AG04450 (cell line): Measurements from ENCODE around the gene CDH9. TPM values are rescaled to one million over a fixed set of nuclear protein-coding genes. Genes with fewer than 3 reads are reported as not detected.

Experiments used
- CTCF ChIA-PET: fragments of 300-600, 350-600 bp; formaldehyde crosslinking; extraction: SDS; loops from one replicate; lab custom pipeline; 2022; ENCODE audit warnings: antibody characterized with exemption, inconsistent platforms; lab: Charles Lee
- POLR2A ChIA-PET: fragments of 350-600 bp; formaldehyde crosslinking; extraction: SDS; loops from one replicate; lab custom pipeline; 2021; ENCODE audit warnings: antibody characterized with exemption, inconsistent platforms; lab: Yijun Ruan, JAX
- DNase-seq: peaks from one replicate; pipeline ENCODE4 v3.0.0-alpha.2; 2011; ENCODE audit warnings: low read depth, low spot score
- H3K27ac ChIP-seq: one replicate; pipeline ENCODE4 v1.5.1; 2012; ENCODE audit warnings: low read depth, low read length, control low read depth
- H3K27me3 ChIP-seq: one replicate; pipeline ENCODE4 v1.6.0; 2012; ENCODE audit warnings: low read length; ENCODE audit not compliant: control insufficient read depth, insufficient read depth
- H3K4me3 ChIP-seq: 2 replicates; pipeline ENCODE4 v1.5.1; 2011; ENCODE audit warnings: mild to moderate bottlenecking, low read depth, low read length, control low read depth
- H3K9me3 ChIP-seq: 2 replicates; pipeline ENCODE4 v1.5.1; 2012; ENCODE audit warnings: low read length; ENCODE audit not compliant: control insufficient read depth, insufficient read depth
- polyA plus RNA-seq: library from polyadenylated mRNA; depleted of rRNA; stranded (reverse); fragments of >200 nt; gene quantifications from 2 replicates; pipeline ENCODE4 v1.2.3, GENCODE V29; 2011
- TF ChIP-seq, protein P1 (sequence below): IDR thresholded peaks from 2 replicates; pipeline ENCODE4 v1.5.1; 2011; ENCODE audit warnings: low read depth, low read length, control low read depth, inconsistent platforms

CDH9 gene
- polyA plus RNA-seq, 1 experiment = not detected

GRCh38 chr5:26940994-26941393, 97.4 kb downstream of the CDH9 start:
- H3K4me3 ChIP-seq = no peak overlapping the region
- no peak overlapping the region for H3K27ac ChIP-seq
- TF ChIP-seq, protein P1, sequence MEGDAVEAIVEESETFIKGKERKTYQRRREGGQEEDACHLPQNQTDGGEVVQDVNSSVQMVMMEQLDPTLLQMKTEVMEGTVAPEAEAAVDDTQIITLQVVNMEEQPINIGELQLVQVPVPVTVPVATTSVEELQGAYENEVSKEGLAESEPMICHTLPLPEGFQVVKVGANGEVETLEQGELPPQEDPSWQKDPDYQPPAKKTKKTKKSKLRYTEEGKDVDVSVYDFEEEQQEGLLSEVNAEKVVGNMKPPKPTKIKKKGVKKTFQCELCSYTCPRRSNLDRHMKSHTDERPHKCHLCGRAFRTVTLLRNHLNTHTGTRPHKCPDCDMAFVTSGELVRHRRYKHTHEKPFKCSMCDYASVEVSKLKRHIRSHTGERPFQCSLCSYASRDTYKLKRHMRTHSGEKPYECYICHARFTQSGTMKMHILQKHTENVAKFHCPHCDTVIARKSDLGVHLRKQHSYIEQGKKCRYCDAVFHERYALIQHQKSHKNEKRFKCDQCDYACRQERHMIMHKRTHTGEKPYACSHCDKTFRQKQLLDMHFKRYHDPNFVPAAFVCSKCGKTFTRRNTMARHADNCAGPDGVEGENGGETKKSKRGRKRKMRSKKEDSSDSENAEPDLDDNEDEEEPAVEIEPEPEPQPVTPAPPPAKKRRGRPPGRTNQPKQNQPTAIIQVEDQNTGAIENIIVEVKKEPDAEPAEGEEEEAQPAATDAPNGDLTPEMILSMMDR = no peak
- POLR2A ChIA-PET = no interaction called here
- DNase-seq = no peak
- CTCF ChIA-PET = no interaction called here
- no peaks in the 10 kb centered on the region for H3K9me3 ChIP-seq
- no peaks in the 10 kb centered on the region for H3K27me3 ChIP-seq

DNA sequence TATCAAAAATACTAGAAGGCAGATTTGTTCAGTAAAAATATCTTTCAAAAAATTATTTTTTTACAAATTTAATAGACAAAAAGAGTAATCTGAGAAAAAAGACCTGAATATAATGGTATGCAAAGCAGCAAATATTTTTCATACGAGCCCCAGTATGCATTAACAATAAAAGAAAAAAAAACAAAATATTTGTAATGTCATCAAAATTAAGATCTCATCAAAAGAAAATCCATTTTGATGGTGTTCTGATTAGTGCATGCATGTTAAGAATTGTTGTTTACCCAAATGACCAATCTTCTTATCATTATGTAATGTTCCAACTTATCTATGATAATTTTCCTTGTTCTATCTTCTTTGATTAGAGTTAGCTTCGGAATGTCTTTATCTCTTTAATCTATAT, 106.1 kb downstream of the CDH9 start:
- ChIA-PET POLR2A (no interaction called here), CTCF (no interaction called here)
- Histone ChIP-seq H3K9me3 (peaks cover 6% of the 10 kb centered on the region; the same call in 1 of the 2 replicates), H3K27me3 (no peaks in the 10 kb centered on the region), H3K27ac (no peak overlapping the region), H3K4me3 (no peak overlapping the region)
- no peak for DNase-seq
- TF ChIP-seq, protein P1 = no peak

- POLR2A ChIA-PET = no interaction called here
- H3K27ac ChIP-seq = no peak overlapping the region
- DNase-seq = no peak
- no peak overlapping the region for H3K4me3 ChIP-seq
- TF ChIP-seq, protein P1 = no peak
- no peaks in the 10 kb centered on the region for H3K27me3 ChIP-seq
- H3K9me3 ChIP-seq = peaks cover 8% of the 10 kb centered on the region
- CTCF ChIA-PET = no interaction called here
Measured at GRCh38 chr5:26921439-26921838, 116.9 kb downstream of the CDH9 start.

- no peak for DNase-seq
- TF ChIP-seq, protein P1 = no peak
- no peaks in the 10 kb centered on the region for H3K27me3 ChIP-seq
- no peaks in the 10 kb centered on the region for H3K9me3 ChIP-seq
- no peak overlapping the region for H3K4me3 ChIP-seq
- POLR2A ChIA-PET = no interaction called here
- no peak overlapping the region for H3K27ac ChIP-seq
- CTCF ChIA-PET = no interaction called here
Measured at GRCh38 chr5:26903469-26903868, 134.9 kb downstream of the CDH9 start.

DNA sequence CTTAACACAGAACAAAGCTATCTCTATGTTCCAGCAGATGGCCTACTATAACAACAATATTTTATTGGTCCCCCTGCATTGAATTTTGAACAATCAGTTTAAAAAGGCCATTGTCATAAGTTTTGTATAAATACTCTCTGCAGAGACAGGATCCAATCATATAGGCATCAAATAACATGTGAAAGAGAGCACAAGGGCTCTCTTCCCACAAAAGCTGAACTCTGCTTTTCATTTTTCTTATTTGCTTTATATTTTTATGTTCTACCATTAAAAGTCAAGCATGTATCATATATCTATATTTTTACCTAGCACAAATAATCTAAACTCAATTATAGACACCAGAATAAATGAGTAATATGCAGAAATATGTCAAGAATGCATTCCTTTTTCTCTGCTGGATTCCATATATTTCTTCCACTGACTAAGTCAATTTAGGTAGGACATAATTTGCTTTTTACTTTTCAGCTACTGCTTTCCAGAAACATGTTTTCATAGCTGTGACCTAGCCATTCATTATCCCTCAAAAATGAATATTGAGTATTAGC, 143.6 kb downstream of the CDH9 start:
- ChIA-PET CTCF (no interaction called here), POLR2A (no interaction called here)
- TF ChIP-seq, protein P1 = no peak
- no peaks in the 10 kb centered on the region for H3K27me3 ChIP-seq
- H3K4me3 ChIP-seq = no peak overlapping the region
- peaks cover 2% of the 10 kb centered on the region; the same call in 1 of the 2 replicates for H3K9me3 ChIP-seq
- H3K27ac ChIP-seq = no peak overlapping the region
- no peak for DNase-seq
